Central memory CD8-positive, alpha-beta T cell (primary cell): ENCODE measurements around the gene TRDMT1.
A peak's percentile ranks its signal among the peaks of the same experiment; 100 is the strongest.

ENCODE experiments used
- ATAC-seq: fragments of 150-1000 bp; cut with Tn5 transposase; replicated peaks from 2 replicates; pipeline ENCODE4 v1.10.0; 2022; ENCODE audit warnings: mild to moderate bottlenecking, moderate FRiP score, moderate number of reproducible peaks; ENCODE audit not compliant: poor library complexity, severe bottlenecking; ENCODE audit errors: extremely low read depth
- DNase-seq, 2 donors: peaks; one replicate each; pipeline ENCODE4 v3.0.0; 2021; ENCODE audit warnings: low spot score in 2 of 2
- H3K27ac Mint-ChIP-seq: one replicate; pipeline ENCODE4 v1.8.0; 2022; ENCODE audit warnings: low read depth, mild to moderate bottlenecking, moderate library complexity, mixed read lengths
- H3K27me3 Mint-ChIP-seq: one replicate; pipeline ENCODE4 v1.8.0; 2022; ENCODE audit warnings: mixed read lengths
- H3K36me3 Mint-ChIP-seq: one replicate; pipeline ENCODE4 v1.8.0; 2022; ENCODE audit warnings: mild to moderate bottlenecking, moderate library complexity, mixed read lengths; ENCODE audit not compliant: insufficient read depth
- H3K4me1 Mint-ChIP-seq: one replicate; pipeline ENCODE4 v1.8.0; 2022; ENCODE audit warnings: mixed read lengths
- H3K4me3 Mint-ChIP-seq: one replicate; pipeline ENCODE4 v1.8.0; 2022; ENCODE audit warnings: mild to moderate bottlenecking, moderate library complexity, mixed read lengths
- H3K9me3 Mint-ChIP-seq: one replicate; pipeline ENCODE4 v1.8.0; 2022; ENCODE audit warnings: mixed read lengths

The TRDMT1 gene

DNA sequence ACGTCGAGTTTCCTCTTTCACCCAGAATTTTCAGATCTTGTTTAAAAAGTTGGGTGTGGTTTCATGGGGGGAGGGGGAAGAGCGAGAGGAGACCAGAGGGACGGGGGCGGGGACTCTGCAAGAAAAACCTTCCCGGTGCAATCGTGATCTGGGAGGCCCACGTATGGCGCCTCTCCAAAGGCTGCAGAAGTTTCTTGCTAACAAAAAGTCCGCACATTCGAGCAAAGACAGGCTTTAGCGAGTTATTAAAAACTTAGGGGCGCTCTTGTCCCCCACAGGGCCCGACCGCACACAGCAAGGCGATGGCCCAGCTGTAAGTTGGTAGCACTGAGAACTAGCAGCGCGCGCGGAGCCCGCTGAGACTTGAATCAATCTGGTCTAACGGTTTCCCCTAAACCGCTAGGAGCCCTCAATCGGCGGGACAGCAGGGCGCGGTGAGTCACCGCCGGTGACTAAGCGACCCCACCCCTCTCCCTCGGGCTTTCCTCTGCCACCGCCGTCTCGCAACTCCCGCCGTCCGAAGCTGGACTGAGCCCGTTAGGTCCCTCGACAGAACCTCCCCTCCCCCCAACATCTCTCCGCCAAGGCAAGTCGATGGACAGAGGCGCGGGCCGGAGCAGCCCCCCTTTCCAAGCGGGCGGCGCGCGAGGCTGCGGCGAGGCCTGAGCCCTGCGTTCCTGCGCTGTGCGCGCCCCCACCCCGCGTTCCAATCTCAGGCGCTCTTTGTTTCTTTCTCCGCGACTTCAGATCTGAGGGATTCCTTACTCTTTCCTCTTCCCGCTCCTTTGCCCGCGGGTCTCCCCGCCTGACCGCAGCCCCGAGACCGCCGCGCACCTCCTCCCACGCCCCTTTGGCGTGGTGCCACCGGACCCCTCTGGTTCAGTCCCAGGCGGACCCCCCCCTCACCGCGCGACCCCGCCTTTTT, 26.9 kb upstream of the TRDMT1 start, which contains the start of gene VIM:
Gene VIM (plus strand): TSS at position 151 of the 925 bp plus-strand sequence. CDS start 1,182 bp downstream, outside the sequence.
- H3K27ac Mint-ChIP-seq = peak within 1 kb of the TSS; percentile 98
- H3K4me3 Mint-ChIP-seq = peak within 1 kb of the TSS; percentile 95
- no peaks in the 10 kb centered on the region for H3K9me3 Mint-ChIP-seq
- H3K4me1 Mint-ChIP-seq = peaks cover 63% of the 10 kb centered on the region
- H3K27me3 Mint-ChIP-seq = no peaks in the 10 kb centered on the region
- peak; percentile 22 for ATAC-seq
- peaks cover 65% of the 10 kb centered on the region for H3K36me3 Mint-ChIP-seq
- peak; percentile 69 to 79 for DNase-seq

- Mint-ChIP-seq H3K27ac (peak overlapping the region; percentile 98), H3K9me3 (no peaks in the 10 kb centered on the region), H3K4me3 (peak overlapping the region; percentile 95), H3K4me1 (peaks cover 67% of the 10 kb centered on the region), H3K36me3 (peaks cover 59% of the 10 kb centered on the region), H3K27me3 (no peaks in the 10 kb centered on the region)
- DNase-seq (no peak), ATAC-seq (no peak)
Measured at GRCh38 chr10:17227367-17228090, 26.1 kb upstream of the TRDMT1 start.

- H3K4me1 Mint-ChIP-seq = peaks cover 67% of the 10 kb centered on the region
- H3K9me3 Mint-ChIP-seq = no peaks in the 10 kb centered on the region
- H3K27me3 Mint-ChIP-seq = no peaks in the 10 kb centered on the region
- DNase-seq (no peak), ATAC-seq (no peak)
- peak overlapping the region; percentile 95 for H3K4me3 Mint-ChIP-seq
- peaks cover 53% of the 10 kb centered on the region for H3K36me3 Mint-ChIP-seq
- peak overlapping the region; percentile 98 for H3K27ac Mint-ChIP-seq
Measured at GRCh38 chr10:17226891-17227303, 25.4 kb upstream of the TRDMT1 start.

DNA sequence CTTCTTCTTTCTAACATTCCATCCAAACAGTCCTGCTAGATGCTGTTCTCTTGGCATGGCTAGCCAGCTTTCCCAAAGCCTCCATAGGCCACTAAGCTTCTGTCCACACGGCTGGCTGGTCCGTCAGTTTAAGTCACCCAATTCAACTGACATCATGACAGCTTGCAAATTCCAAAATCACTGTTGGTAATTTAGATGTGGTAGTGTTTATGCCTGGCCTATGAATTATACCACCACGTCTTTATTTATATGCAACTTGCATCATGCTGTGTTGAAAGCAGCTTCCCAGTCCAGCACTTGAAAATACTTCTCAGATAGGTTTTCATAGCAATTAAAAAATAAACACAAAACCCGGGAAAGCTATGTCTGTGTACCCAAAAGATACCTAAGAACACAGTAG, 24.3 kb upstream of the TRDMT1 start:
- ATAC-seq = no peak
- H3K9me3 Mint-ChIP-seq = no peaks in the 10 kb centered on the region
- no peaks in the 10 kb centered on the region for H3K27me3 Mint-ChIP-seq
- peak overlapping the region; percentile 98 for H3K27ac Mint-ChIP-seq
- DNase-seq = no peak
- H3K36me3 Mint-ChIP-seq = peaks cover 42% of the 10 kb centered on the region
- H3K4me1 Mint-ChIP-seq = peaks cover 64% of the 10 kb centered on the region
- H3K4me3 Mint-ChIP-seq = no peak overlapping the region

GRCh38 chr10:17222329-17222728, 20.9 kb upstream of the TRDMT1 start:
- Mint-ChIP-seq H3K9me3 (no peaks in the 10 kb centered on the region), H3K27ac (peak overlapping the region; percentile 30), H3K36me3 (peaks cover 9% of the 10 kb centered on the region), H3K27me3 (no peaks in the 10 kb centered on the region), H3K4me3 (no peak overlapping the region), H3K4me1 (peaks cover 31% of the 10 kb centered on the region)
- DNase-seq (no peak), ATAC-seq (no peak)

GRCh38 chr10:17220652-17221100, 19.2 kb upstream of the TRDMT1 start:
- Mint-ChIP-seq H3K4me1 (peaks cover 25% of the 10 kb centered on the region), H3K27me3 (no peaks in the 10 kb centered on the region), H3K36me3 (peaks cover 8% of the 10 kb centered on the region), H3K27ac (no peak overlapping the region), H3K9me3 (no peaks in the 10 kb centered on the region), H3K4me3 (no peak overlapping the region)
- DNase-seq = no peak
- no peak for ATAC-seq

DNA sequence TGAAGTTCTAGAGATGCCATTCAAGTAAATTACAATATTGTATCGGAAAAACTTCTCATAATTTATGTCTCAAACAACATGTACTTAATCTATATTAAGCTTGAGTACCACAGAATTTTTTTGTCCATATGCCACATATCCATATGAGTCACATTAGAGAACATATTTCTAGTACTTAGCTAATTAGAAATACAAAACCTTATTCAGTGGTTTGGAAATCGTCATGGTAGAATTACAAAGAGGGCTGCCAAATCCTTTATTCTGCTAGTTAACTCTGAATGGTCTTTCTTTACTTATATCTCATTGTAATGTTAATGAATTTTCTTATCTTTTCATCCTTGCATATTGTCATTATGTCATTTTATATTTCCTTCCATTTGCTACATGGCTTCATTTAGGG, 17.6 kb upstream of the TRDMT1 start:
- Mint-ChIP-seq H3K27me3 (no peaks in the 10 kb centered on the region), H3K9me3 (no peaks in the 10 kb centered on the region), H3K36me3 (peaks cover 9% of the 10 kb centered on the region), H3K4me3 (no peak overlapping the region), H3K27ac (no peak overlapping the region), H3K4me1 (peaks cover 25% of the 10 kb centered on the region)
- DNase-seq (no peak), ATAC-seq (no peak)

- DNase-seq (no peak), ATAC-seq (no peak)
- Mint-ChIP-seq H3K27ac (peak overlapping the region; percentile 96), H3K4me1 (peaks cover 20% of the 10 kb centered on the region), H3K4me3 (no peak overlapping the region), H3K27me3 (no peaks in the 10 kb centered on the region), H3K9me3 (no peaks in the 10 kb centered on the region), H3K36me3 (peaks cover 11% of the 10 kb centered on the region)
Measured at GRCh38 chr10:17217631-17218232, 16.3 kb upstream of the TRDMT1 start.

DNA sequence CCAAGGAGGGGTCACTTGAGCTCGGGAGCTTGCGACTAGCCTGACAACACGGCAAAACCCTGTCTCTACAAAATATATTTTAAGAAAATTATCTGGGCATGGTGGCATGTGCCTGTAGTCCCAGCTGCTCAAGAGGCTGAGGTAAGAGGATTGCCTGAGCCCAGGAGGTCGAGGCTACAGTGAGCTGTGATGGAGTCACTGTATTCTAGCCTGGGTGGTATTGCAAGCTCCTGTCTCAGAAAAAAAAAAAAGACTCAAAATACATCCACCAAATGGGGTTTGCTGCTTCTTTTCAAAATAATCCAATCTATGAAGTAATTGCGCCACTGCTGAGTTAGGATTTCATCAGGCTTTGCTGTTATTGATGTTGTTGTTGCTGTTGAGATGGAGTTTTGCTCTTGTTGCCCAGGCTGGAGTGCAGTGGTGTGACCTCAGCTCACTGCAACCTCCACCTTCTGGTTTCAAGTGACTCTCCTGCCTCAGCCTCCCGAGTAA, 15.5 kb upstream of the TRDMT1 start:
- Mint-ChIP-seq H3K9me3 (no peaks in the 10 kb centered on the region), H3K4me3 (no peak overlapping the region), H3K27ac (peak overlapping the region; percentile 96), H3K27me3 (no peaks in the 10 kb centered on the region), H3K36me3 (peaks cover 13% of the 10 kb centered on the region), H3K4me1 (peaks cover 14% of the 10 kb centered on the region)
- no peak for DNase-seq
- ATAC-seq = no peak

GRCh38 chr10:17216217-17216900, 14.9 kb upstream of the TRDMT1 start:
- Mint-ChIP-seq H3K27me3 (no peaks in the 10 kb centered on the region), H3K4me1 (peaks cover 14% of the 10 kb centered on the region), H3K36me3 (peaks cover 13% of the 10 kb centered on the region), H3K9me3 (no peaks in the 10 kb centered on the region), H3K4me3 (no peak overlapping the region), H3K27ac (peak overlapping the region; percentile 96)
- DNase-seq = no peak
- ATAC-seq = peak; percentile 97

DNA sequence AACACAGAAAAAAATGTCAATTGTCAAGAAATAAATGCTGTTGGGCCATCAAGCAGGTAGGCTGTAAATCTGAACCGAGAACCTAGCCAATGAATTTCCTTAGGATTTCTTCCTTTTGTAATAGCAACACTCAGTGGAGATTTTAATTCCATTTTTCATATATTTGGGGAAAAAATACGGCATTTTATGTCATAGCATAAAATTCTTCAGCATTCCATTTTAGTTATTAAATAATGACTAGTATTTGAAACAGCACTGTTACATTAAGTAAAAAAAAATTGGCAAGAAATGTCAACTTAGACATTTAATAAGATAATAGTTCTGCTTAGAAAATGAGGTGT, 14.3 kb upstream of the TRDMT1 start:
- H3K4me1 Mint-ChIP-seq = peaks cover 9% of the 10 kb centered on the region
- peak overlapping the region; percentile 96 for H3K27ac Mint-ChIP-seq
- H3K4me3 Mint-ChIP-seq = no peak overlapping the region

More for the DNA sequence above, 14.3 kb upstream of the TRDMT1 start:
- DNase-seq = no peak
- Mint-ChIP-seq H3K9me3 (no peaks in the 10 kb centered on the region), H3K36me3 (peaks cover 13% of the 10 kb centered on the region), H3K27me3 (no peaks in the 10 kb centered on the region)
- ATAC-seq = no peak
